Naive thymus-derived CD4-positive, alpha-beta T cell (primary cell): ENCODE measurements around the gene DYNLL2. TPM values are rescaled to one million over a fixed set of nuclear protein-coding genes. Genes with fewer than 3 reads are reported as not detected.
A peak's percentile ranks its signal among the peaks of the same experiment; 100 is the strongest.

Experiments
- ATAC-seq: fragments of 150-1000 bp; cut with Tn5 transposase; 2 replicates; pipeline ENCODE4 v1.10.0; 2021; ENCODE audit warnings: mild to moderate bottlenecking, moderate library complexity
- CTCF ChIA-PET: fragments of 350-600 bp; sonication (Branson Sonifier 250); formaldehyde crosslinking; loops from one replicate; lab custom pipeline; 2021; ENCODE audit warnings: antibody characterized with exemption; lab: Charles Lee
- POLR2A ChIA-PET: fragments of 350-600 bp; sonication (Branson Sonifier 250); formaldehyde crosslinking; loops from one replicate; lab custom pipeline; 2021; ENCODE audit warnings: antibody characterized with exemption, inconsistent platforms; lab: Charles Lee
- DNase-seq, 9 donors: peaks; one replicate each; pipeline versions ENCODE4 v3.0.0 to v3.0.0-alpha.2; 2020 to 2022; ENCODE audit warnings: mixed read lengths in 1 of 9
- H3K27ac ChIP-seq: one replicate; pipeline ENCODE4 v1.7.0; 2013; ENCODE audit warnings: mild to moderate bottlenecking, low read depth, low read length, moderate library complexity
- H3K27me3 ChIP-seq, 2 donors: one replicate each; pipeline ENCODE4 v1.7.0; 2013; ENCODE audit warnings: low read length in 2 of 2, mild to moderate bottlenecking in 2 of 2, moderate library complexity in 2 of 2; ENCODE audit not compliant: control insufficient read depth in 2 of 2, insufficient read depth in 2 of 2
- H3K36me3 ChIP-seq, 3 experiments: 1 replicate in 2 of 3; 2 replicates in 1 of 3; pipeline ENCODE4 v1.7.0; 2013; ENCODE audit warnings: low read length in 3 of 3, mild to moderate bottlenecking in 3 of 3, moderate library complexity in 1 of 3; ENCODE audit not compliant: insufficient read depth in 3 of 3, control insufficient read depth in 2 of 3
- H3K4me1 ChIP-seq, 2 donors: one replicate each; pipeline ENCODE4 v1.7.0; 2013; ENCODE audit warnings: low read length in 2 of 2, mild to moderate bottlenecking in 2 of 2, moderate library complexity in 1 of 2; ENCODE audit not compliant: control insufficient read depth in 2 of 2, insufficient read depth in 2 of 2
- H3K4me3 ChIP-seq: 2 replicates; pipeline ENCODE4 v1.7.0; 2013; ENCODE audit warnings: mild to moderate bottlenecking, low read length
- H3K9me3 ChIP-seq, 3 experiments: 1 replicate in 2 of 3; 2 replicates in 1 of 3; pipeline ENCODE4 v1.7.0; 2013; ENCODE audit warnings: low read length in 3 of 3; ENCODE audit not compliant: control insufficient read depth in 2 of 3
- H3K27ac Mint-ChIP-seq, 9 donors: one replicate each; pipeline ENCODE4 v1.8.0; 2020 to 2022; ENCODE audit warnings: mixed read lengths in 9 of 9, mild to moderate bottlenecking in 8 of 9, moderate library complexity in 5 of 9, inconsistent platforms in 2 of 9
- H3K27me3 Mint-ChIP-seq, 5 donors: one replicate each; pipeline ENCODE4 v1.8.0; 2021 to 2022; ENCODE audit warnings: mixed read lengths in 5 of 5, mild to moderate bottlenecking in 1 of 5
- H3K36me3 Mint-ChIP-seq, 5 donors: one replicate each; pipeline ENCODE4 v1.8.0; 2020 to 2022; ENCODE audit warnings: mixed read lengths in 5 of 5, mild to moderate bottlenecking in 3 of 5, inconsistent platforms in 1 of 5
- H3K4me1 Mint-ChIP-seq, 7 donors: one replicate each; pipeline ENCODE4 v1.8.0; 2020 to 2022; ENCODE audit warnings: mixed read lengths in 7 of 7, mild to moderate bottlenecking in 3 of 7, inconsistent platforms in 1 of 7
- H3K4me3 Mint-ChIP-seq, 10 donors: one replicate each; pipeline ENCODE4 v1.8.0; 2020 to 2022; ENCODE audit warnings: mild to moderate bottlenecking in 10 of 10, mixed read lengths in 10 of 10, moderate library complexity in 6 of 10, inconsistent platforms in 2 of 10
- H3K9me3 Mint-ChIP-seq, 11 donors: one replicate each; pipeline ENCODE4 v1.8.0; 2020 to 2022; ENCODE audit warnings: mixed read lengths in 11 of 11, mild to moderate bottlenecking in 4 of 11, inconsistent platforms in 1 of 11, moderate library complexity in 1 of 11
- intact Hi-C, 2 donors: fragments of 100-400 bp; cut with micrococcal nuclease; formaldehyde crosslinking; loops; one replicate each; pipeline ENCODE4 v1.15.1; 2023
- polyA plus RNA-seq, 2 donors: library from polyadenylated mRNA; unstranded; fragments of 300-500 nt; fragmentation: Illumina TruSeq; gene quantifications; one replicate each; pipeline ENCODE4 v1.2.3, GENCODE V29; 2021
- total RNA-seq, 6 experiments: library from RNA in 5 of 6; stranded (reverse) in 5 of 6; gene quantifications; 1 replicate in 5 of 6; 2 replicates in 1 of 6; pipeline ENCODE4 v1.2.3 and lab custom pipeline; 2021 to 2026

Gene DYNLL2
- total and polyA plus RNA-seq, 7 experiments from 2014 or later, result 0.55 to 39.1 (median 34.1) TPM

DNA sequence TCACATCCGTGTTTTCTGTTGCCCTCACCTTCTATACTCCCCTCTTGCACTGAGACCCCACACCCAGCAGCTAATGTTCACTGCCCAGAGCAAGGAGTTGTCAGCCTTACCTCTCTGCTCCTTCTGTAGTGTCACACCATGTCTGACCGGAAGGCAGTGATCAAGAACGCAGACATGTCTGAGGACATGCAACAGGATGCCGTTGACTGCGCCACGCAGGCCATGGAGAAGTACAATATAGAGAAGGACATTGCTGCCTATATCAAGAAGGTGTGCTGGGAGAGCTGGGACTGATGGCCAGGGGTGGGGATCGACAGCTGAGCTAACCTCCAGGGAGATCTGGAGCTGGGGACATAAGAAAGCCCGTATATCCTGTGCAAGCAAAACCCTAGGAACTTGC lies 3.7 kb downstream of the DYNLL2 start:
- intact Hi-C loops, result loop anchor here (10.0 kb wide), 2 partner anchors 832 to 1002 kb away; partner anchors contain the start of genes AKAP1 (in 1 of the 2) and MSI2 (in 1 of the 2)
- Mint-ChIP-seq H3K4me1 (peaks cover 47 to 69% (median 64%) of the 10 kb centered on the region in 7 donors), H3K36me3 (peaks cover 12 to 44% (median 22%) of the 10 kb centered on the region in 5 donors), H3K9me3 (no peaks in the 10 kb centered on the region), H3K27me3 (no peaks in the 10 kb centered on the region), H3K27ac (peak overlapping the region in 7 of 9 donors; percentile 0 to 79 (median 53)), H3K4me3 (peak overlapping the region in 6 of 10 donors; percentile 1 to 88 (median 24))
- Histone ChIP-seq H3K27me3 (no peaks in the 10 kb centered on the region), H3K27ac (no peak overlapping the region), H3K9me3 (no peaks in the 10 kb centered on the region), H3K4me3 (no peak overlapping the region), H3K4me1 (peaks cover 23 to 34% of the 10 kb centered on the region in 2 donors), H3K36me3 (peaks cover 3 to 76% (median 40%) of the 10 kb centered on the region in 3 experiments)
- POLR2A ChIA-PET, result interaction anchor here (0.8 to 7.4 kb wide), 2 partner anchors 80 to 97 kb away, joined by 4 to 41 read pairs; partner anchors contain the start of gene SRSF1
- CTCF ChIA-PET, result interaction anchor here (0.6 kb wide), 1 partner anchor 382 kb away, joined by 3 read pairs; no protein-coding TSS in a partner anchor
- ATAC-seq (no peak), DNase-seq (no peak)

DNA sequence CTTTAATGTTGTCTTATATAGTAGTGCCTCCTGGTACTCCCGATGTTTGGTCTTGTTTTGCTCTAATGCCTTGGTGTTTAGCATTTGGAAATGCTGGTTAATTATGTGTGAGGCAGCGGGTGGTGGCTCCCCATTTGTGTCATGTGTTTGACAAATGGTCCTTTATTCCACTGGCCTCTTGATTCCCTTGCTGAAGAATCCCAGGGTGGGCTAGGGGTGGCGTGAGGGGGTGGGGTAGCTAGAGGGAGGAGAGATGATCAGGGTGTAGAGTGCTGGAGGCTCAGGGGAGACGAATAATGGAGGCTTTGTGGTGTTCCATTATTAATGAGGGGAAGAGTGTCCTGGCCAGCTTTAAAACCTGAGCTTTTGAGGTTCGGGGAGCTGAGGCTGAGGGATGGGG lies 5.4 kb downstream of the DYNLL2 start:
- ChIA-PET CTCF (no interaction called here), POLR2A (no interaction called here)
- Histone ChIP-seq H3K27me3 (no peaks in the 10 kb centered on the region), H3K4me1 (peaks cover 17 to 33% of the 10 kb centered on the region in 2 donors), H3K4me3 (no peak overlapping the region), H3K27ac (no peak overlapping the region), H3K9me3 (no peaks in the 10 kb centered on the region), H3K36me3 (peaks cover 3 to 91% (median 40%) of the 10 kb centered on the region in 3 experiments)
- Mint-ChIP-seq H3K27me3 (no peaks in the 10 kb centered on the region), H3K4me3 (peak overlapping the region in 2 of 10 donors; percentile 25 to 26), H3K36me3 (peaks cover 13 to 47% (median 27%) of the 10 kb centered on the region in 5 donors), H3K4me1 (peaks cover 47 to 78% (median 65%) of the 10 kb centered on the region in 7 donors), H3K27ac (peak overlapping the region in 6 of 9 donors; percentile 35 to 83 (median 62)), H3K9me3 (peaks cover 0 to 2% (median 0%) of the 10 kb centered on the region in 11 donors)
- no peak for DNase-seq
- no peak for ATAC-seq
- intact Hi-C loops, result loop anchor here (10.0 kb wide), 2 partner anchors 834 to 1004 kb away; partner anchors contain the start of genes AKAP1 (in 1 of the 2) and MSI2 (in 1 of the 2)

DNA sequence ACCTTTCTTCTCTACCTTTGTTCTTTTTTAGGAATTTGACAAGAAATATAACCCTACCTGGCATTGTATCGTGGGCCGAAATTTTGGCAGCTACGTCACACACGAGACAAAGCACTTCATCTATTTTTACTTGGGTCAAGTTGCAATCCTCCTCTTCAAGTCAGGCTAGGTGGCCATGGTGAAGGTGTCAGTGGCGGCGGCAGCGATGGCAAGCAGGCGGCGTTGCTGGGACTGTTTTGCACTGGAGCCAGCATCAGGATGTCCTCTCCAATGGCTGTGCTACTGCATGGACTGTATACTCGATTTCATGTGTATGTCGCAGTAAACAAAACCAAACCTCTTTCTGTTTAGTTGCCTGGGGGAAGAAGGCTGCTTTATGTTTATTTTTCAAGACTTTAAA lies 5.9 kb downstream of the DYNLL2 start:
- Histone ChIP-seq H3K27ac (no peak overlapping the region), H3K27me3 (no peaks in the 10 kb centered on the region), H3K9me3 (no peaks in the 10 kb centered on the region), H3K4me1 (peaks cover 17 to 33% of the 10 kb centered on the region in 2 donors), H3K36me3 (peaks cover 3 to 94% (median 40%) of the 10 kb centered on the region in 3 experiments), H3K4me3 (no peak overlapping the region)
- ChIA-PET POLR2A (interaction anchor here (0.8 kb wide), 1 partner anchor 37 kb away, joined by 3 read pairs; no protein-coding TSS in a partner anchor), CTCF (no interaction called here)
- Mint-ChIP-seq H3K4me1 (peaks cover 46 to 78% (median 65%) of the 10 kb centered on the region in 7 donors), H3K9me3 (peaks cover 0 to 2% (median 0%) of the 10 kb centered on the region in 11 donors), H3K27me3 (no peaks in the 10 kb centered on the region), H3K27ac (peak overlapping the region in 2 of 9 donors; percentile 2 to 35), H3K4me3 (no peak overlapping the region), H3K36me3 (peaks cover 13 to 47% (median 27%) of the 10 kb centered on the region in 5 donors)
- intact Hi-C loops, result loop anchor here (10.0 kb wide), 2 partner anchors 834 to 1004 kb away; partner anchors contain the start of genes AKAP1 (in 1 of the 2) and MSI2 (in 1 of the 2)
- ATAC-seq (no peak), DNase-seq (no peak)

DNA sequence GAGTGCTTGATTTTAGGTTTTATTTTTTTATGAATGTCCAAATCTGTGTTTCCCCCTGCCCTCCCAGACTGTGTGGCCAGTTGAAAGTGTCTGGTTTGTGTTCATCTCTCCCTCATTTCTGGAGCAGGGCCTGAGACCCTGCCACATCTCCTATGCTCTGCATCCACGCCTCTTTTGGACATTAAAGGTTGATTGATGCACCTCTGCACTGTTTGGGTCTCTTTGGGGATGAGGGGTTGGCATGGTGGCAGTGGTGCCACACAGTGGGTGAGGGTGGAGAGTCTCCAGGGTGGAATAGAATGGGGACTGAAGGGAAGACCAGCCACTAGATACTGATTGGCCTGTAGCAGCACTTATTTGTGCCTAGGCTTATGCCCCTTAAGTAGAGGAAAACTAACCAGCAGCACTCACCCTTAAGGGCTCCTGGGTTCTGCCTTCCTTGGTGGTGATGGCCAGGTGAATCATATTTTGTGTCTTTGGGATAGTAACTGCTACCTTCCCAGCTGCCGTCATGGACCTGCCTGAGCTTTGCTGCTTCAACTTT lies 7.9 kb downstream of the DYNLL2 start:
- ATAC-seq (peak; percentile 5), DNase-seq (no peak)
- Mint-ChIP-seq H3K4me3 (no peak overlapping the region), H3K4me1 (peaks cover 33 to 63% (median 49%) of the 10 kb centered on the region in 7 donors), H3K36me3 (peaks cover 13 to 51% (median 26%) of the 10 kb centered on the region in 5 donors), H3K27ac (peak overlapping the region in 3 of 9 donors; percentile 22 to 38 (median 35)), H3K27me3 (no peaks in the 10 kb centered on the region), H3K9me3 (peaks cover 0 to 2% (median 0%) of the 10 kb centered on the region in 11 donors)
- intact Hi-C loops, result no loop called here
- Histone ChIP-seq H3K27me3 (no peaks in the 10 kb centered on the region), H3K27ac (no peak overlapping the region), H3K4me3 (no peak overlapping the region), H3K4me1 (peaks cover 4 to 15% of the 10 kb centered on the region in 2 donors), H3K36me3 (peaks cover 3 to 80% (median 34%) of the 10 kb centered on the region in 3 experiments), H3K9me3 (no peaks in the 10 kb centered on the region)
- ChIA-PET POLR2A (no interaction called here), CTCF (no interaction called here)

DNA sequence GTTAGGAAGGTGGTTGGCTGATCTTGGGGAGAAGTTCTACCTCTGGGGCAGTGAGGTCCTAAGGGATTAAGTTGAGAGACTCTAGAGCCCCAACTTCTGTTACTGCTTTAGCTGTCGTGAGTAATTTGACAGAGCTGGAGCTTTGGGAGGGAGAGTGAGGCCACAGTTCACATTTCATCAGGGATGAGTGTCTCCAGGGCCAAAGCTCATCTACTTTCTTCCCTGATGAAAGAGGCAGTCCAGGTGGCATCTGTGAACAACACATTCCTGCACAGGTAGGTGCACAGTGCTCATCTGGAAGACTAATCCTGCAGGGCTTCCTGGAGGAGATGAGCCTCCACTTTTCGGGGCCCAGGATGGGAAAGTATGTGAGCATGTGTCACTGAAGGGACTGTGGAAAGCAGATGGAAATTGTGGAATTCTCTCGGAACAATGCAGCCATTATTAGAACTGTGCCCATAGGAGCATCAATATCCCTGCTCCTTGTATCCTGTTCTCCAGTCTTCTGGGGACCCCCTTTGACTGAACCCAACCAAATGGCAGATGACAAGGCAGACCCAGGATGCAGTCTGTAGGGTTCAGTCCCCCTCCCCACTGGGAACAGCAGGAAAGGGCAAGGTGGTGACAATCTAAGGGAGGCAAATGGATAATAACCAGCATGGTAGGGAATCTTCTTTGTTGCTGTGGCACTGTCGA lies 9.0 kb downstream of the DYNLL2 start:
- Mint-ChIP-seq H3K9me3 (peaks cover 0 to 2% (median 0%) of the 10 kb centered on the region in 11 donors), H3K4me3 (no peak overlapping the region), H3K36me3 (peaks cover 13 to 50% (median 24%) of the 10 kb centered on the region in 5 donors), H3K27me3 (no peaks in the 10 kb centered on the region), H3K27ac (peak overlapping the region in 7 of 9 donors; percentile 3 to 74 (median 17)), H3K4me1 (peaks cover 23 to 51% (median 38%) of the 10 kb centered on the region in 7 donors)
- peaks cover 3 to 69% (median 27%) of the 10 kb centered on the region in 3 experiments for H3K36me3 ChIP-seq
- no peak overlapping the region for H3K27ac ChIP-seq
- H3K4me3 ChIP-seq, result no peak overlapping the region
- H3K4me1 ChIP-seq, result peaks cover 0 to 3% of the 10 kb centered on the region in 2 donors
- intact Hi-C loops, result no loop called here
- no peaks in the 10 kb centered on the region for H3K27me3 ChIP-seq
- ATAC-seq (no peak), DNase-seq (no peak)
- CTCF ChIA-PET, result no interaction called here
- POLR2A ChIA-PET, result no interaction called here
- no peaks in the 10 kb centered on the region for H3K9me3 ChIP-seq

DNA sequence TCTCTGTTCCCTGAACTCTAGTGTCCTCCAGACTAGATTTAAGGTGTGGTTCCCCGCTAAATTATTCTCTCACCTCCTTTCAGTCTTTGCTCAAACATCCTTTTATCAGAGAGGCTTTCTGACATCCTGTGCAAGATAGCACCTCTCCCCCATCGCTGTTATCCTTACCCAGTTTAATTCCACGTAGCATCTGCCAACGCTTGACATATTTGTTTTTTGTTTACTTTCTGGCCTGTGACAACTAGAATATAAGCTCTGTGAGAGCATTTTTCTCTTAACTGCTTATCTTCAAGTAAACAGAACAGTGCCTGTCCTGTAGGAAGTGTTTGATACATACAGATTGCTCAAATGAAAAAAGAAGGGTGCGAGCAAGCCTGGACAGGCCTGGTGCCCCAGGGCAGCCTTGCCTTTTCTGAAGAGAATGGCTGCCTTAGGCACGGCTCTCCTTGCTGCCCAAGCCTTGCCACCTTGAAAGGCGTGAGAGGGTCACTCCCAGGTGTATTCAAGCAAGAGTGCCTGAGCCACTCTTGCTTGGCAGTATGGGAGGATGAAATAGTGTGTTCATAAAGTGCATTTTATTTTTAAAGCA lies 9.7 kb downstream of the DYNLL2 start:
- Mint-ChIP-seq H3K27ac (peak overlapping the region in 6 of 9 donors; percentile 2 to 80 (median 44)), H3K9me3 (peaks cover 0 to 2% (median 0%) of the 10 kb centered on the region in 11 donors), H3K4me1 (peaks cover 20 to 45% (median 32%) of the 10 kb centered on the region in 7 donors), H3K27me3 (no peaks in the 10 kb centered on the region), H3K36me3 (peaks cover 13 to 45% (median 24%) of the 10 kb centered on the region in 5 donors), H3K4me3 (no peak overlapping the region)
- no peak for ATAC-seq
- Histone ChIP-seq H3K4me3 (no peak overlapping the region), H3K4me1 (peaks cover 0 to 3% of the 10 kb centered on the region in 2 donors), H3K27ac (no peak overlapping the region), H3K9me3 (no peaks in the 10 kb centered on the region), H3K36me3 (peaks cover 3 to 63% (median 21%) of the 10 kb centered on the region in 3 experiments), H3K27me3 (no peaks in the 10 kb centered on the region)
- no peak for DNase-seq
- ChIA-PET CTCF (no interaction called here), POLR2A (no interaction called here)
- intact Hi-C loops, result no loop called here
